Hematopoietic multipotent progenitor cell treated with erythropoietin and hydrocortisone succinate and interleukin-3 and kit ligand, for 15 days (in vitro differentiated cells): ENCODE data around the gene AQP11.

Source experiments
- DNase-seq: peaks from one replicate; pipeline ENCODE4 v3.0.0-alpha.2; 2015; ENCODE audit warnings: low spot score

Gene AQP11

GRCh38 chr11:77658213-77659013 is 68.7 kb downstream of the AQP11 start:
- DNase-seq: no peak
